Activated naive CD8-positive, alpha-beta T cell treated with anti-CD3 and anti-CD28 coated beads, Interleukin-2, amount 50 U/mL, for 16 hours (primary cell): ENCODE data around the gene QRSL1.
"Not testable (repeated sequence)": the region's sequence is repeated elsewhere in the genome, so short reads cannot be mapped to it uniquely, and the experiment has no call there.

ENCODE experiments used
- DNase-seq: peaks from one replicate; pipeline ENCODE4 v3.0.0-alpha.2; 2020; ENCODE audit warnings: low read depth, low spot score

The QRSL1 gene

GRCh38 chr6:106674541-106675229 is 45.3 kb downstream of the QRSL1 start:
- no peak for DNase-seq

- DNase-seq: no peak
Measured at GRCh38 chr6:106677282-106677681, 47.9 kb downstream of the QRSL1 start.

- DNase-seq: no peak
Measured at GRCh38 chr6:106684011-106684410, 54.6 kb downstream of the QRSL1 start.

GRCh38 chr6:106685833-106686232 is 56.5 kb downstream of the QRSL1 start:
- DNase-seq: no peak

- DNase-seq: no peak
Measured at GRCh38 chr6:106688177-106688951, 59.0 kb downstream of the QRSL1 start.

GRCh38 chr6:106692112-106692818 is 62.9 kb downstream of the QRSL1 start:
- DNase-seq: no peak

GRCh38 chr6:106692819-106693208 is 63.4 kb downstream of the QRSL1 start:
- no peak for DNase-seq

- DNase-seq: no peak
Measured at GRCh38 chr6:106693418-106693817, 64.0 kb downstream of the QRSL1 start.

GRCh38 chr6:106694343-106694742 is 65.0 kb downstream of the QRSL1 start:
- DNase-seq: no peak

- no peak for DNase-seq
Measured at GRCh38 chr6:106700581-106700980, 71.2 kb downstream of the QRSL1 start.

- not testable (repeated sequence) for DNase-seq
Measured at GRCh38 chr6:106701201-106701600, 71.8 kb downstream of the QRSL1 start.

GRCh38 chr6:106702046-106702445 is 72.7 kb downstream of the QRSL1 start:
- DNase-seq: no peak

- DNase-seq: no peak
Measured at GRCh38 chr6:106702451-106703110, 73.2 kb downstream of the QRSL1 start.

GRCh38 chr6:106704327-106704726 is 74.9 kb downstream of the QRSL1 start:
- no peak for DNase-seq

GRCh38 chr6:106705156-106705555 is 75.8 kb downstream of the QRSL1 start:
- DNase-seq: no peak

GRCh38 chr6:106710580-106710979 is 81.2 kb downstream of the QRSL1 start:
- DNase-seq: no peak

GRCh38 chr6:106714281-106714680 is 84.9 kb downstream of the QRSL1 start:
- DNase-seq: no peak

- DNase-seq: no peak
Measured at GRCh38 chr6:106715922-106716321, 86.5 kb downstream of the QRSL1 start.

GRCh38 chr6:106716966-106717365 is 87.6 kb downstream of the QRSL1 start:
- DNase-seq: no peak
